ENCODE data around the gene PPP1R14B. TPM values are rescaled to one million over a fixed set of nuclear protein-coding genes. Genes with fewer than 3 reads are reported as not detected.

Gene PPP1R14B
- total and polyA plus RNA-seq, 9 donors, result 15.1 to 71.3 (median 52.3) TPM

- H3K4me3 ChIP-seq, result peak overlapping the region; percentile 64
- peak overlapping the region; percentile 6 to 62 for H3K27ac ChIP-seq
- peaks cover 24% of the 10 kb centered on the region for H3K4me1 ChIP-seq (ENCODE audit: insufficient read depth)
- no peaks in the 10 kb centered on the region for H3K27me3 ChIP-seq
- WGBS, 3 donors, result 10 to 21% (median 12%) methylated on average over 23 to 26 of the region's 26 CpGs
- intact Hi-C loops (cut with DNase I), result no loop called here
- peak in 2 of 5 donors; percentile 55 for DNase-seq
- no peaks in the 10 kb centered on the region for H3K9me3 ChIP-seq
- H3K36me3 ChIP-seq, result no peaks in the 10 kb centered on the region
- TF ChIP-seq EP300 (IDR thresholded peaks at IDR 0.05) (no peak), POLR2A (IDR thresholded peaks at IDR 0.05) (no peak)
- TF ChIP-seq, protein P1, sequence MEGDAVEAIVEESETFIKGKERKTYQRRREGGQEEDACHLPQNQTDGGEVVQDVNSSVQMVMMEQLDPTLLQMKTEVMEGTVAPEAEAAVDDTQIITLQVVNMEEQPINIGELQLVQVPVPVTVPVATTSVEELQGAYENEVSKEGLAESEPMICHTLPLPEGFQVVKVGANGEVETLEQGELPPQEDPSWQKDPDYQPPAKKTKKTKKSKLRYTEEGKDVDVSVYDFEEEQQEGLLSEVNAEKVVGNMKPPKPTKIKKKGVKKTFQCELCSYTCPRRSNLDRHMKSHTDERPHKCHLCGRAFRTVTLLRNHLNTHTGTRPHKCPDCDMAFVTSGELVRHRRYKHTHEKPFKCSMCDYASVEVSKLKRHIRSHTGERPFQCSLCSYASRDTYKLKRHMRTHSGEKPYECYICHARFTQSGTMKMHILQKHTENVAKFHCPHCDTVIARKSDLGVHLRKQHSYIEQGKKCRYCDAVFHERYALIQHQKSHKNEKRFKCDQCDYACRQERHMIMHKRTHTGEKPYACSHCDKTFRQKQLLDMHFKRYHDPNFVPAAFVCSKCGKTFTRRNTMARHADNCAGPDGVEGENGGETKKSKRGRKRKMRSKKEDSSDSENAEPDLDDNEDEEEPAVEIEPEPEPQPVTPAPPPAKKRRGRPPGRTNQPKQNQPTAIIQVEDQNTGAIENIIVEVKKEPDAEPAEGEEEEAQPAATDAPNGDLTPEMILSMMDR (IDR thresholded peaks at IDR 0.05), result peak in 1 of 3 donors; percentile 7
These were observed 20.2 kb downstream of the PPP1R14B start for GRCh38 chr11:64226507-64227051.

DNA sequence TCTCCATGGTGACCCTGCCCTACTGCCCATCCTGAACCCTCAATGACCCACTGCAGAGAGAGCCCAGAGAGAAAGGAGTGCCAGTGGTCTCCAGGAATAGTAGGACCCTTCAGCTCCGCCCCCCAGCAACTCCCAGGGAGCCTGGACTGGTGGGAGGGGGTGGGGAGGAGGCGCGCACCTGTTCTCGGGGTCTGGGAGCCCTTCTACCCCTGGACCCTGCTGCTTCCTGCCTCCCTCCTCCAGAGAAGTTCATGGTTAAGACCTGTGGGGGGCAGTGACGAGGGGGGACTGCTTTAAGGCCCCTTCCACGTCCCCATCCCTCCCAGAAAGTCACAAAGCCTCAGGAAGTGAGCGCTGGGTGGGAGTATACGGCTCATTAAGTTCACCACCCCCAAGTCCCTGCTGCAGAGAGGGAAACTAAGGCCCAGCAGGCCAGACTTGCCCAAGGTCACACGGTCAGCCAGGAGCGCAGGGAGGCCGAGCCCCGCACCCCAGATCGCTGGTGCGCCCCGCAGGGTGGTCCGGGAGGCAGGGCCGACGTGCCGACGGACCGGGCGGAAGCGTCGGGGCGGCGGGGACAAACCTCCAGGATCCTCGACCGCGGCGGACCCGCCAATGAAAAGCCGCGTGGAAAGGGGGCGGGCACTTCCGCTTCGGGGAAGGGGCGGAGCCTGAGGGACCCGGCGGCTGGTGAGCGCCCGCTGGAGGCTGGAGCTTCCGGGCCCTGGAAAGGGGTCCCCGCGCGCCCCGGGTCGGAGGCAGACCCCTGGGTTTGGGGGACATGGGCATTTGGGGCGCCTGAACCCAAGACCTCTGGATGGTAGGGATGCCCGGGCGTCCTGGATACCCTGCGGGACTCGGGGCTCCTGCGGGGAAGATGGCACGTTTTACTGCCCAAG, 20.9 kb downstream of the PPP1R14B start, which contains the start of the genes NUDT22 and TRPT1:
NUDT22 (plus strand) TSS at position 667 of the 899 bp plus-strand sequence. CDS start 379 bp downstream, outside the sequence.
TRPT1 (minus strand) TSS at position 579 of the 899 bp plus-strand sequence; CDS start at position 253, 326 bp downstream.
- intact Hi-C loops (cut with DNase I), result no loop called here
- TF ChIP-seq POLR2A (IDR thresholded peaks at IDR 0.05) (peak; percentile 92), EP300 (IDR thresholded peaks at IDR 0.05) (no peak)
- TF ChIP-seq, protein P1 (IDR thresholded peaks at IDR 0.05), result peak in 2 of 3 donors; percentile 10 to 16
- Histone ChIP-seq H3K9me3 (no peaks in the 10 kb centered on the region), H3K4me1 (ENCODE audit: insufficient read depth) (peaks cover 23% of the 10 kb centered on the region), H3K27me3 (no peaks in the 10 kb centered on the region), H3K27ac (peak within 1 kb of the TSS; percentile 52 to 62), H3K4me3 (peak within 1 kb of the TSS; percentile 64), H3K36me3 (no peaks in the 10 kb centered on the region)
- peak; percentile 90 to 95 (median 93) for DNase-seq
- WGBS, 3 donors, result 0 to 1% (median 0%) methylated on average over 40 to 54 of the region's 54 CpGs

GRCh38 chr11:64224891-64225607, 21.7 kb downstream of the PPP1R14B start:
- Histone ChIP-seq H3K36me3 (no peaks in the 10 kb centered on the region), H3K4me3 (peak overlapping the region; percentile 64), H3K27ac (peak overlapping the region; percentile 52 to 62), H3K27me3 (no peaks in the 10 kb centered on the region), H3K4me1 (ENCODE audit: insufficient read depth) (peaks cover 23% of the 10 kb centered on the region), H3K9me3 (no peaks in the 10 kb centered on the region)
- peak; percentile 12 to 50 (median 43) for DNase-seq
- TF ChIP-seq, protein P1 (IDR thresholded peaks at IDR 0.05), result no peak
- TF ChIP-seq EP300 (IDR thresholded peaks at IDR 0.05) (no peak), POLR2A (IDR thresholded peaks at IDR 0.05) (no peak)
- 62 to 67% (median 65%) methylated on average over 22 of the region's 22 CpGs for WGBS, 3 donors
- intact Hi-C loops (cut with DNase I), result no loop called here

Data from ovary (tissue), 9 donors.